ENCODE data around the gene IMMT. TPM values are rescaled to one million over a fixed set of nuclear protein-coding genes. Genes with fewer than 3 reads are reported as not detected.

IMMT gene
- total and polyA plus RNA-seq, 2 donors (not counting 3 experiments of a cell fraction or from before 2014, with no cell fraction given) = 35.6 to 112 TPM

- Histone ChIP-seq H3K36me3 (ENCODE audit: control insufficient read depth in 2 of 2, extremely low read depth in 1 of 2, insufficient read depth in 2 of 2, low read length in 2 of 2) (peaks cover 4 to 12% of the 10 kb centered on the region in 2 experiments), H3K27ac (ENCODE audit: insufficient read depth, low read depth, low read length) (no peak overlapping the region), H3K9me3 (replicated peaks; ENCODE audit: control insufficient read depth, insufficient read depth, low read length) (no peaks in the 10 kb centered on the region), H3K9me1 (replicated peaks; ENCODE audit: control insufficient read depth, extremely low read depth, insufficient read depth, low read length) (no peaks in the 10 kb centered on the region), H3K27me3 (ENCODE audit: control insufficient read depth in 2 of 2, insufficient read depth in 2 of 2, low read length in 2 of 2) (no peaks in the 10 kb centered on the region), H3K4me3 (replicated peaks in 1 of 3; ENCODE audit: insufficient read depth in 1 of 3, low read depth in 1 of 3, low read length in 3 of 3) (no peak overlapping the region), H3K79me2 (ENCODE audit: control insufficient read depth, insufficient read depth, low read length) (peaks cover 46% of the 10 kb centered on the region), H4K20me1 (replicated peaks; ENCODE audit: control insufficient read depth, extremely low read depth, insufficient read depth, low read length) (no peaks in the 10 kb centered on the region), H3K4me2 (ENCODE audit: insufficient read depth, low read length) (no peak overlapping the region), H3K4me1 (ENCODE audit: control insufficient read depth, extremely low read depth, insufficient read depth, low read length) (peaks cover 11% of the 10 kb centered on the region), H3K9ac (replicated peaks; ENCODE audit: extremely low read depth, insufficient read depth, low read length) (no peak overlapping the region), H2AFZ (ENCODE audit: low read depth, low read length) (no peak overlapping the region)
- dilution Hi-C loops (cut with MboI; ENCODE audit: extremely low pct_ligation_motif_present, low sequenced_read_pairs) = no loop called here
- BruUV-seq (replicated peaks) = no TSS peak
- FAIRE-seq (no peak), DNase-seq (ENCODE audit: low read depth, low spot score) (no peak)
- POLR2A ChIA-PET = no interaction called here
- CTCF ChIA-PET = interaction anchor here (1.9 kb wide), 1 partner anchor 168 kb away, joined by 4 read pairs; no protein-coding TSS in a partner anchor
- TF ChIP-seq EZH2 (IDR thresholded peaks at IDR 0.05; ENCODE audit: borderline replicate concordance, low read depth, low read length, severe bottlenecking) = no peak
- no peak for TF ChIP-seq FOS (IDR thresholded peaks at IDR 0.05; ENCODE audit: borderline replicate concordance, insufficient read depth, low read length)
- no peak for TF ChIP-seq JUN (IDR thresholded peaks at IDR 0.05; ENCODE audit: borderline replicate concordance, insufficient read depth, insufficient read length, low read depth)
- TF ChIP-seq MYC (IDR thresholded peaks at IDR 0.05; ENCODE audit: low read depth, low read length) = no peak
- TF ChIP-seq CTCF (IDR thresholded peaks at IDR 0.05; ENCODE audit: extremely low read depth in 1 of 2, insufficient read depth in 1 of 2, low read depth in 1 of 2, low read length in 2 of 2) = no peak
- TF ChIP-seq POLR2A (IDR thresholded peaks at IDR 0.05; ENCODE audit: low read depth, low read length) = no peak
- TF ChIP-seq MAX (IDR thresholded peaks at IDR 0.05; ENCODE audit: insufficient read depth, insufficient read length) = no peak
- TF ChIP-seq POLR2AphosphoS5 (IDR thresholded peaks at IDR 0.05; ENCODE audit: insufficient read depth, low read depth, low read length) = no peak
- TF ChIP-seq GATA2 (IDR thresholded peaks at IDR 0.05; ENCODE audit: insufficient read depth, insufficient read length, low read depth, low read length) = no peak
- intact Hi-C loops (cut with micrococcal nuclease) = no loop called here
Observed at GRCh38 chr2:86204458-86204857, 9.2 kb upstream of the IMMT start.

Measured in endothelial cell of umbilical vein (primary cell).